Stimulated activated memory B cell treated with anti-CD40 and anti-IgM and Interleukin-4, amounts not matched to agents 10 μg/mL and 1 μg/mL and 100 μg/mL, for 72 hours (primary cell): Measurements from ENCODE around the gene NALCN.

Experiments
- ATAC-seq: fragments of 150-1000 bp; cut with Tn5 transposase; 2 replicates; pipeline ENCODE4 v1.10.0; 2021
- H3K27ac Mint-ChIP-seq: one replicate; pipeline ENCODE4 v1.8.0; 2022; ENCODE audit warnings: mild to moderate bottlenecking, mixed read lengths
- H3K27me3 Mint-ChIP-seq: one replicate; pipeline ENCODE4 v1.8.0; 2022; ENCODE audit warnings: mixed read lengths
- H3K36me3 Mint-ChIP-seq: one replicate; pipeline ENCODE4 v1.8.0; 2022; ENCODE audit warnings: mixed read lengths
- H3K4me1 Mint-ChIP-seq: one replicate; pipeline ENCODE4 v1.8.0; 2022; ENCODE audit warnings: mixed read lengths
- H3K4me3 Mint-ChIP-seq: one replicate; pipeline ENCODE4 v1.8.0; 2022; ENCODE audit warnings: mild to moderate bottlenecking, moderate library complexity, mixed read lengths
- H3K9me3 Mint-ChIP-seq: one replicate; pipeline ENCODE4 v1.8.0; 2022; ENCODE audit warnings: mixed read lengths

The NALCN gene

DNA sequence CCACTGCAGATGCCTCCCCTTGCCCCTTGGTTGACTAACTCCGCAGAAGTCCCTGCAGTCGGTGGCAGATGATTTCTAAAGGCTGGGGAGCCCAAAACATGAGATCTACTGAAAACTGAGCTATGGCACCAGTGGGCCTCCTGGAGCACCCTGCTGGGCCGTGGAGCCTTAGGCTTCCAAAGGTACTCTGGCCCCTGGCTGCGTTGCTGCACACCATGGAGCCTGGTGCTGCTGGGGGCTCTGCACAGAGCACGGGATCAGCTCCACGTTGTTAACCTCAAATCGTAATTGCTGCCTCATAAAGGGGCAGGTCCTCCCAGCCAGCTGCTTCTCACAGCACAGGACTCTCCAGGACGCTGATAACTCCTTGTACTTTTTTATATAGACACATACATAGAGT lies 357.5 kb downstream of the NALCN start:
- H3K4me1 Mint-ChIP-seq: peaks cover 13% of the 10 kb centered on the region
- ATAC-seq: no peak
- peaks cover 13% of the 10 kb centered on the region for H3K27me3 Mint-ChIP-seq
- H3K36me3 Mint-ChIP-seq: no peaks in the 10 kb centered on the region
- H3K4me3 Mint-ChIP-seq: no peak overlapping the region
- no peak overlapping the region for H3K27ac Mint-ChIP-seq
- no peaks in the 10 kb centered on the region for H3K9me3 Mint-ChIP-seq

DNA sequence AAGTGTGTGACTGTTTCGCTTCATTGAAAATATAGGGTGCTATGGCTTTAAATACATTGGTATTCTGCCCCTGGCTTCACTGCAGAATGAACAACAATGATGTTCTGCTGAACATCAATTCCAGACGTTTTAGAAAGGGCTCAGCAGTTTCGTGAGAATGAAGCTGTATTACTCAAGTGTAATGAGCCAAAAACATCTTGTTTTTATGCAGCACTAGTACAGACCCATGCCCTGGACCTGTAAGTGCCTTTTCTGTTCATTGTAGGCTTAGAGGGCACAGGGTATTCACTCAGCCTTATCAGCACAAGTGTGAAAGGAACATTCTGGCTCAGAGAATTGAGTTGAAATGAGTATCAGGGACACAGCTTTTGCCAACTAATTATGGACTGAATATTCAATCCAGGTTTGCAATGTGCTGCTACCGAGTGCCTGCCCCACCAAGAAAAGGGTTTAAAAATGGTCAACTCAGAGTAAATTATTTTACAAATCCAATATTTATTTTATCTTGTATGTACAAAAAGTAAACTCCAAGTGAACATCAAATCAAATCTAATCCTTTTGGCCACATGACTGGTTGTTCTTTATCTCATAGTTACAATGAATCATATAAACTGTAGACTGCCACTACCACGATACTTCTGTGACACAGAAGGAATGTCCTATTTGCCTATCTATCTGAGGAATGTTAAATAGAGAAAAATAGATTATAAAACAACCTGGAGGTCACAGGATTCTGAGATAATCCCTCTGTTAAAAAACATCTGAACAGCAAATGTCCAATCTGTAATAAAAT lies 362.8 kb downstream of the NALCN start:
- H3K4me3 Mint-ChIP-seq: no peak overlapping the region
- H3K27ac Mint-ChIP-seq: no peak overlapping the region
- H3K27me3 Mint-ChIP-seq: peaks cover 7% of the 10 kb centered on the region
- H3K36me3 Mint-ChIP-seq: no peaks in the 10 kb centered on the region
- H3K4me1 Mint-ChIP-seq: peaks cover 9% of the 10 kb centered on the region
- ATAC-seq: no peak
- no peaks in the 10 kb centered on the region for H3K9me3 Mint-ChIP-seq

DNA sequence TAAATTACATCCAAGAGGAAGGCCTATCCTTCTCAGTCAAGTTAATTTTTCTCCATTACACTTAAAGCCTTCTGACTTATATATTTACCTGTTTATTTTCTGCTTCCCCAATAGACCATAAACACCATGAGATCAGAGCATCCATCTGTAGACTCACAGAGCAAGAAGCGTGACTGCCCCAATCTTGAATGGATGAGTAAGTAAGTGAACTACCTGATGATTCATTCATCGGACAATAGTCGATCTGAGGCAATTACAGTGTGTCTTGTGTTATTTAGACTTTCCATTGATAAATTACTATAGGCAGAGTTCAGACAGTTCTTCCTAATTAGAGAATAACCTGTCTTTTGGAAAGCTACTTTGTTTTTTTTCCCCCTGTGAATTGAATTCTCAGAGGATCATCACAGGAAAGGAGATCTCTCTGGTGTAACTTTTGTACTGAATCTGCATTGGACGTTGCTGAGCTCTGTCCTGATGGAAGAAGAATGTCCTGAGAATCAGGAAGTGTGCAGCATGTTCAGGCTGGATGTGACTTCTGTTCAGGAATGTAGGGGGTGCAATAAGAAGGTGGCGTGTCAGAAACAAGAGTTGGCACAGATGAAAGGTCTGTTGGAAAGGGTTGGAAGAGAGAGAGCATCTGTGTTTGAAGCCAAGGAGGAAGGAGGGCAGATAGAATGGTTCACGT lies 367.0 kb downstream of the NALCN start:
- Mint-ChIP-seq H3K4me3 (no peak overlapping the region), H3K4me1 (no peaks in the 10 kb centered on the region), H3K27me3 (no peaks in the 10 kb centered on the region), H3K27ac (no peak overlapping the region), H3K9me3 (peaks cover 9% of the 10 kb centered on the region), H3K36me3 (no peaks in the 10 kb centered on the region)
- ATAC-seq: no peak

DNA sequence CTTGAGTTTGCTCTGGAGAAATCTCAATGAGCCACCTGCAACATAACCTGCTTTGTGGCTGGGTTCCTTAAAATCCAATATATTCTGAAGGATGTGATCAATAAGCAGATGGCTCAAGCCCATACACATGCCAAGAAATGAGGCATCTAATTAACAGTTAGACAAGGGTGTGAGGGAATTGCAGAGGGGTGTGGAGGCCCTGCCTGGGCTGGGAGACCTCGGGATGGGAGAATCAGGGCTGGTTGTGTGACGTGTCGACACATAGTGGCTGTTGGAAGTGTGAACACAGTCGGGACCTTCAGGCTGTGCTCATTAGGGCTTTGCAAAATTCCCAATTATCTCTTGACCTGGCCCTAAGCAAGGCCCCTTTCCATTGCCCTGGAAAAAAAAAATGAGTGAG lies 379.8 kb downstream of the NALCN start:
- H3K36me3 Mint-ChIP-seq: no peaks in the 10 kb centered on the region
- no peak overlapping the region for H3K27ac Mint-ChIP-seq

DNA sequence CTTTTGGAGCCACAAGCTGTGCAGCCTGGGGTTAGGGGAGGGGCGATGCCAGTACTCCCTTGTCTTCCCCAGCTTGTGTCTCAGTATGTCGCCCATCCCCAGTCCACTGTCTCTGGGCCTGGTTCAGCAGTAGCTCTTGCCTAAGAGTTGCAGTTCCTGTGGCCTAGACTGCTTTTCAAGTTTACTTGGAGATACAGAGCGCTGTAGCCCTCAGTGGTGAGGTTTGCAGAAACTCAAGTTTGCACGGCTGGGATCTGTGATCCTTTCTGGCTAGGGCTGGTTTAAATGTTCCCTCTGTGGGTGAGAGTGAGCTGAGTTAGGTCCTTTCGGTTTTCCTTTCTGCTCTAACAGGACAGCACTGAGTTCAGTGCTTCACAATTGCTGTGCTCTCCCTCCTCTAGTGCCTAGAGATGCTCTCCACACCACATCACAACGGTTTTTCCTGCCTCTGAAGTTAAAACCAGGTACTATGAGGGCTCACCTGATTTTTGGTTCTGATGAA lies 381.1 kb downstream of the NALCN start:
- Mint-ChIP-seq H3K27me3 (peaks cover 7% of the 10 kb centered on the region), H3K4me3 (no peak overlapping the region), H3K27ac (no peak overlapping the region), H3K4me1 (no peaks in the 10 kb centered on the region), H3K36me3 (no peaks in the 10 kb centered on the region), H3K9me3 (peaks cover 3% of the 10 kb centered on the region)
- ATAC-seq: no peak

More for the DNA sequence above, 379.8 kb downstream of the NALCN start:
- Mint-ChIP-seq H3K4me3 (no peak overlapping the region), H3K27me3 (no peaks in the 10 kb centered on the region), H3K9me3 (peaks cover 12% of the 10 kb centered on the region), H3K4me1 (no peaks in the 10 kb centered on the region)
- no peak for ATAC-seq

DNA sequence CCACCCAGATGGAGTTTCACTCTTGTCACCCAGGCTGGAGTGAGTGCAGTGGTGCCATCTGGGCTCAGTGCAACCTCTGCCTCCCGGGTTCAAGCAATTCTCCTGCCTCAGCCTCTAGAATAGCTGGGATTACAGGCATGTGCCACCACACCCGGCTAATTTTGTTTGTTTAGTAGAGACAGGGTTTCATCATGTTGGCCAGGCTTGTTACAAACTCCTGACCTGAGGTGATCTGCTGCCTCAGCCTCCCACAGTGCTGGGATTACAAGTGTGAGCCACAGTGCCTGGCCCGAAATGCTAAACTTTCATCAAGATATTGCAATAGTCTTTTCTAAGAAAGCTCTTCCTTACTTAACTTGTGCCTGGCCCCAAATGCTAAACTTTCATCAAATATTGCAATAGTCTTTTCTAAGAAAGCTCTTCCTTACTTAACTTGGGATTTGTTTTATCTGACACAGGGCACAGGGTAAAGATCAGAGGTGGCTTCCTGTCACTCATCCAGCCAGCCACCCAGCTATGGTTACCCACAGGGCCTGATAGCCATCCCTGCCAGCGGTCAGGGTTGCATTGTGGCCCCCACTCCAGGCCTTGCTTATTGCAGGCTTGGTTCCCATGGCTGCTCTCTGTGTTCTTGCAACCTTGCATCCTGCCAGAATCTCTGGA lies 389.4 kb downstream of the NALCN start:
- Mint-ChIP-seq H3K4me3 (no peak overlapping the region), H3K4me1 (no peaks in the 10 kb centered on the region), H3K9me3 (peaks cover under 1% of the 10 kb centered on the region), H3K27ac (no peak overlapping the region), H3K27me3 (peaks cover 8% of the 10 kb centered on the region), H3K36me3 (no peaks in the 10 kb centered on the region)
- peak; percentile 40 for ATAC-seq

DNA sequence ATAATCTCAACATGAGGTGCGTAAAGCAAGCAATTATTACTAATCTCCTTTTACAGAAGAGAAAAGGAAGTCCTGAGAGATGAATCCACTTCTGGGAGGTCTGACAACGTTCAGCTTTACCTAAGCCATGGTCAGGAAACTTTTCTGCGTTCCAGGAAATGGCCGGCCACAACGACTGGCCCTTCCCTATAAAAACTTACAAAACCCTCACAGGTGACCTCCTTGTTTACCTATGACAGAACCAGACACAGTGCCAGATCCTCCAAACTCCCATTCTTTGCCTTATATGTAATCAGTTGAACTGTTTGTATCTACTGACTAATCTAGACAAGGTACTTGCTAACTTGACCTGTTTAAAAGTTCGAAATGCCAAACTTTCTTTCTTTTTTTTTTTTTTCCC lies 390.0 kb downstream of the NALCN start:
- Mint-ChIP-seq H3K4me3 (no peak overlapping the region), H3K27ac (no peak overlapping the region), H3K36me3 (no peaks in the 10 kb centered on the region), H3K27me3 (peaks cover 8% of the 10 kb centered on the region), H3K9me3 (no peaks in the 10 kb centered on the region), H3K4me1 (no peaks in the 10 kb centered on the region)
- no peak for ATAC-seq

DNA sequence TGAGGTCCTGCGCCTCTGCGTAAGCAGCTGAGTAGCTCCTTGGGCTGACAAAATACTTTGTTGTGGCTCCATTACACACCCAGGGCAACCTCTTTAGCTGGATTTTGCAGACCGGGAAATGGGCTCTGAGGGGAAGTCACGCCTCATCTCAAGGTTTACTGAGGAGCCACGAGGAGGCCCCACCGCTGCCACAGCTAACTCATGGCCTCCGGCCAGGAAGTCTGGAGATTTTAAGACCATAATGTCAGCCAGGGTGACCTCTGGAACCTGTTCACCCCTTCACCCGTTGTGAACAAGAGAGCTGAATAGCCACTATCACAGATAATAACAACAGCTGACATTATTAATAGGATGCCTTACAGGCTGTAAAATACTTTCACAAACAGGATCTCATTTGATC lies 390.4 kb downstream of the NALCN start:
- H3K9me3 Mint-ChIP-seq: no peaks in the 10 kb centered on the region
- peaks cover 8% of the 10 kb centered on the region for H3K27me3 Mint-ChIP-seq

DNA sequence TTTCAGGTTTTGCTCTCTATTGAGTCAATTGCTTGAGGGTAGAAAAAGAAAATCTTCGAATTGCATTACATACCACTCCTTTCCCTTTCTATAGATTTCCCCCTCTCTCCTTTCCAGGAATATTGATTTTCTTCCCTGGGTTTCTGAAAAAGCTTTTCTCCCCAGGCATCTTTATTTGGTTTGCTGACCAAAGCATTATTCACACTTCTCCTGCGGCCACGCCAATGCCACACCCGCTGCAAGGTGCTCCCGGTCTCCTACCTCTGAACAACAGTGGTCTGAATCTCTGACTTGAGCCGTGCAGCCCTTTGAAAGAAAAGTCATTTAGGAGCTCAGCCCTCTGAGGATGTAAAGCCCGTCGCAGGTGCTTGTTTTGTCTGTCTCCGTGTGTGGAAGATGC lies 390.8 kb downstream of the NALCN start:
- no peak overlapping the region for H3K27ac Mint-ChIP-seq
- no peak overlapping the region for H3K4me3 Mint-ChIP-seq
- ATAC-seq: no peak
- H3K4me1 Mint-ChIP-seq: no peaks in the 10 kb centered on the region
- H3K36me3 Mint-ChIP-seq: no peaks in the 10 kb centered on the region
- no peaks in the 10 kb centered on the region for H3K9me3 Mint-ChIP-seq
- peaks cover 4% of the 10 kb centered on the region for H3K27me3 Mint-ChIP-seq

More for the DNA sequence above, 390.4 kb downstream of the NALCN start:
- ATAC-seq: no peak
- Mint-ChIP-seq H3K4me3 (no peak overlapping the region), H3K36me3 (no peaks in the 10 kb centered on the region), H3K4me1 (no peaks in the 10 kb centered on the region), H3K27ac (no peak overlapping the region)

DNA sequence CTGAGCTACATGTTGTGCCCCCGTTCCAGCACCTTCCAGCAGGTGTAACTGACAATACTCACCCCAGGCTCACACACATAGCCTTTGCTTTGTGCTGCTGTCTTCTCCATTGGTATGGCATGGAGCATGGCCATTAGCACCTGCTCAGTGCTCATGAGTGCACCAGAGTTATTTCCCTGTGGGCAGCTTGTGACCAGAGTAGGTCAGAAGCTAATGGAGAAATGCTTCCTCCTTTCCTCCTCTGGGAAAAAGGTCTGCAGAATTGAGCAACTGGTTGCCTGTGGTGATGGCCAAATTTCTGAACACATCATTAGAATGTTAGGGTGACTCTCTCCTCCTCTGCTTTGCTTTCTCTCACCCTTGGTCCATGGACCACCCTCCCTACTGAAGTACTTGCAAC lies 397.2 kb downstream of the NALCN start:
- H3K4me1 Mint-ChIP-seq: no peaks in the 10 kb centered on the region
- no peak overlapping the region for H3K4me3 Mint-ChIP-seq
- no peaks in the 10 kb centered on the region for H3K36me3 Mint-ChIP-seq
- H3K27ac Mint-ChIP-seq: no peak overlapping the region
- H3K27me3 Mint-ChIP-seq: no peaks in the 10 kb centered on the region
- no peaks in the 10 kb centered on the region for H3K9me3 Mint-ChIP-seq
- ATAC-seq: no peak

DNA sequence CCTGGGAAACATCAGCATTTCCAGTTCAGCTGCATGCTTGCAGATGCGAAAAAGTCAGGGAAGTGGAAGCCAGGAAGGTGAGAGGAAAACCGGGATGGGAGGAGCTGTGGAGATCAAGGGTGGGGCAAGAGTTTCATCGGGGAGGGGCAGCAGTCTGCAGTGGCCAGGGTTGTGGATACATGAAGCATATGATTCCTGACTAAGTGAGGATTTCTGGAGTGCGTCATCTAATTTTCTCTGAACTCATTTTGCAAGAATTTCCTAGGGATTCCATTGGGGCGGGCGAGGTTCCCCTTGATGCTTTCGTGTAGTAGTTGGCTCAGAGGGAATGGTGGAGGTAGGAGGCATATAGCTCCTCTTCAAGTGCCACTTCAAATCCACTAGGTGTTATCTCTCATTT lies 397.6 kb downstream of the NALCN start:
- no peak overlapping the region for H3K27ac Mint-ChIP-seq
- no peaks in the 10 kb centered on the region for H3K9me3 Mint-ChIP-seq
- H3K4me1 Mint-ChIP-seq: no peaks in the 10 kb centered on the region
- ATAC-seq: no peak
- no peaks in the 10 kb centered on the region for H3K27me3 Mint-ChIP-seq
- H3K36me3 Mint-ChIP-seq: no peaks in the 10 kb centered on the region
- H3K4me3 Mint-ChIP-seq: no peak overlapping the region

DNA sequence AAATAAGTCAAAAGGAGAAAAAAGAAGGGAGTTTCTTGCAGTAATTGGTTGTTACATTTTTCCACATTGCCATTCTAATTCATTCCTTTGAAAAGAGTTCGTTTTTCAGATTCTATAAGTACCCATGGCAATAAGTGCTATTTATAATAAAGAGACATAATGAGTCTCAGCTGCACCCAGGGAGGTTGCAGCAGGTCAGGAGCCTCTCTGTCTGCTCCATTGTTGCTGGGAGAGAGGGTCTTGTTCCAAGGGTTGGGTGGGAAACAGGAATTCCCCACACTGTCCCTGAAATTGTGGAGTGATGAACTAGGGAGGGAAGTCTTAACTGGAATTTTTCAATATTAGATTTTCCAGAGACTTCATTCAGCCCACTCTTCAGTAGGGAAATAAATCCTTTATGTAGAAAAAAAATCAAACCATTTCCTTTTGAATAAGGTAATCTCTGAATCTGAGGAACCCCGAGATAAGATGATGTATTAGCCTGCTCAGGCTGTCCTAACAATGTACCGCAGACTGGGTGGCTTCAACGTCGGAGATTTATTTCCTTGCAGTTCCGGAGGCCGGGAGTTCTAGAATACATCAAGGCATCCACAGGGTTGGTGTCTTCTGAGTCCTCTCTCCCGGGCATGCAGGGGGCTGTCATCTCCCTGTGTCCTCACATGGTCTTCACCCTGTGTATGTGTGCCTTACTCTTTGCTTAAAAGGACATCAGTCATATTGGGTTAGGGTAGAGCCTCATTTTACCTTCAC lies 399.0 kb downstream of the NALCN start:
- no peaks in the 10 kb centered on the region for H3K27me3 Mint-ChIP-seq
- no peak overlapping the region for H3K27ac Mint-ChIP-seq
- no peak overlapping the region for H3K4me3 Mint-ChIP-seq
- H3K9me3 Mint-ChIP-seq: no peaks in the 10 kb centered on the region
- no peaks in the 10 kb centered on the region for H3K4me1 Mint-ChIP-seq
- ATAC-seq: no peak
- no peaks in the 10 kb centered on the region for H3K36me3 Mint-ChIP-seq

DNA sequence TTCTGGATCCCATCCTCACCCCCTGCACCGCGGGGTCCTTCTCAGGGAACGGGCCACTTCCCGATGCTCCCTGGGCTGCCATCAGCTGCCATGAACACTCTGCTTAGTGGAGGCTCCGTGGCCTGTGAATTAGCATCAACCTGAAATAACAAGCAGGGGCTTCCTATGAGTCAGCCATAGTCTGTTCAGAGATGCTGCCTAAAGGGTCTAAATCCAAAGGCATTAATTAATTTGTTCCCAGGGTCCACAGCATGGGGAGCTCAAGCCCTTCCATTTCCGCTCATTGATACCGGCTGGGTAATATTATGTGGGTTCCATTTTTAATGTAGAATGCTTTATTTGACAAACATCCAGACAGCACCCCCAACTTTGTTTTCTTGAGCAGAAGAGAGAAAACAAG lies 399.8 kb downstream of the NALCN start:
- Mint-ChIP-seq H3K9me3 (no peaks in the 10 kb centered on the region), H3K27me3 (peaks cover 5% of the 10 kb centered on the region), H3K4me3 (no peak overlapping the region), H3K36me3 (no peaks in the 10 kb centered on the region), H3K4me1 (no peaks in the 10 kb centered on the region), H3K27ac (no peak overlapping the region)
- ATAC-seq: no peak

DNA sequence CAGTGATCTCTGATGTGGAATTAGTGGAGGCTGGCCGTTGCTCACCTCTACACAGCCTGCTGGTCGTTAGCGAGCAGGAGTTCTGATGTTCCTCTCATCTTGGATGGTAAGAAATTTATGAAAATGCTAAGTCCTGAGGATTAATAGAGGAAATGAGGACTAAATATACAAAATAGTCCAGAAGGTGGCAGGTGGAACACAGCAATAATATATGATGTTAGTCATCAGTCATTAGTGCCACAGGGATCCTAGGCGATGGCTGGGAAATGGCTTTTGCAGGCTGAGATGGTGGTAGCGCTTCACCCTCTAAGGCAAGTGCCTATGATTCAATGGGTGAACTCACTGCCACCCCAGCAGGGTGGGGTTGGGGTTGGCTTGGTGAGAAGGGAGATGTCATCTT lies 403.1 kb downstream of the NALCN start:
- no peaks in the 10 kb centered on the region for H3K4me1 Mint-ChIP-seq
- ATAC-seq: no peak
- H3K27ac Mint-ChIP-seq: no peak overlapping the region
- no peaks in the 10 kb centered on the region for H3K36me3 Mint-ChIP-seq
- peaks cover 7% of the 10 kb centered on the region for H3K27me3 Mint-ChIP-seq
- H3K4me3 Mint-ChIP-seq: no peak overlapping the region
- H3K9me3 Mint-ChIP-seq: no peaks in the 10 kb centered on the region

DNA sequence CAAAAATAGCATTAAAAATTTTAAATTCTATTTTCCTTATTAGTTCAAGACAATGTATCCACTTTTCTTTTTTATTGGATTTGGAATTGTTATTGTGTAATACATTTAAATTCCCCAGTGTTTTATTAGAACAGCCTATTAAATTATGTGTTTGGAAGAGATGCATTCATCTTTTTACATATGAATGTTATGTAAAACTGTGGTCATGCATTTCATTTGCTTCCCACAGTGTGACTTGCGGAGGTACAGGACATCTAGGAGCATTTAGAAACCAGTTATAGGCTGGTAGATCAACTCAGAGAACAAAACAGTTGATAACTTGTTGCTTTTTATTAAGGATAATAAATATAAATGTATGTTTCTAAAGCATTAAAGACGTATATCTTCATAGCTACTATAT lies 406.2 kb downstream of the NALCN start:
- ATAC-seq: no peak
- H3K36me3 Mint-ChIP-seq: no peaks in the 10 kb centered on the region
- no peak overlapping the region for H3K27ac Mint-ChIP-seq

More for the DNA sequence above, 406.2 kb downstream of the NALCN start:
- Mint-ChIP-seq H3K4me1 (no peaks in the 10 kb centered on the region), H3K4me3 (no peak overlapping the region), H3K27me3 (peaks cover 7% of the 10 kb centered on the region), H3K9me3 (no peaks in the 10 kb centered on the region)
